ENCODE measurements around the gene CTTN. TPM values are rescaled to one million over a fixed set of nuclear protein-coding genes. Genes with fewer than 3 reads are reported as not detected.

CTTN gene
- total RNA-seq, 1 donor: 349 TPM

GRCh38 chr11:70435765-70436500 lies 37.6 kb downstream of the CTTN start:
- no peak for DNase-seq (ENCODE audit: low read depth)
- no peak overlapping the region for H3K4me3 ChIP-seq (ENCODE audit: low read depth, low read length)
- no peak for TF ChIP-seq CTCF (IDR thresholded peaks at IDR 0.05; ENCODE audit: insufficient read depth, low read length)

GRCh38 chr11:70436501-70436860 lies 38.2 kb downstream of the CTTN start:
- no peak for TF ChIP-seq CTCF (IDR thresholded peaks at IDR 0.05; ENCODE audit: insufficient read depth, low read length)
- DNase-seq (ENCODE audit: low read depth): no peak

GRCh38 chr11:70437111-70437784 lies 38.9 kb downstream of the CTTN start:
- TF ChIP-seq CTCF (IDR thresholded peaks at IDR 0.05; ENCODE audit: insufficient read depth, low read length): no peak
- DNase-seq (ENCODE audit: low read depth): no peak
- H3K4me3 ChIP-seq (ENCODE audit: low read depth, low read length): no peak overlapping the region

More at GRCh38 chr11:70436501-70436860, 38.2 kb downstream of the CTTN start:
- H3K4me3 ChIP-seq (ENCODE audit: low read depth, low read length): no peak overlapping the region

GRCh38 chr11:70440206-70440605 lies 41.9 kb downstream of the CTTN start:
- TF ChIP-seq CTCF (IDR thresholded peaks at IDR 0.05; ENCODE audit: insufficient read depth, low read length): no peak
- no peak overlapping the region for H3K4me3 ChIP-seq (ENCODE audit: low read depth, low read length)
- DNase-seq (ENCODE audit: low read depth): no peak

GRCh38 chr11:70443773-70444030 lies 45.4 kb downstream of the CTTN start:
- H3K4me3 ChIP-seq (ENCODE audit: low read depth, low read length): no peak overlapping the region
- no peak for DNase-seq (ENCODE audit: low read depth)
- TF ChIP-seq CTCF (IDR thresholded peaks at IDR 0.05; ENCODE audit: insufficient read depth, low read length): no peak

GRCh38 chr11:70445091-70445490 lies 46.8 kb downstream of the CTTN start:
- DNase-seq (ENCODE audit: low read depth): no peak
- no peak for TF ChIP-seq CTCF (IDR thresholded peaks at IDR 0.05; ENCODE audit: insufficient read depth, low read length)
- H3K4me3 ChIP-seq (ENCODE audit: low read depth, low read length): no peak overlapping the region
